MM.1S (cell line): ENCODE results near the gene BCL11B.

Experiments
- DNase-seq: peaks from one replicate; pipeline ENCODE4 v3.0.0-alpha.2; 2015
- H2AFZ ChIP-seq: fragments of 300-600 bp; sonication (generic); 2 replicates; pipeline ENCODE4 v1.6.0; 2016; ENCODE audit warnings: antibody characterized with exemption, low read length
- H3F3A ChIP-seq: fragments of 300-600 bp; sonication (generic); 2 replicates; pipeline ENCODE4 v1.6.1; 2016; ENCODE audit warnings: mild to moderate bottlenecking, antibody characterized with exemption, low read length, moderate library complexity, mixed read lengths; ENCODE audit not compliant: insufficient read depth
- H3K27ac ChIP-seq: fragments of 300-600 bp; sonication (generic); 2 replicates; pipeline ENCODE4 v1.5.1; 2016; ENCODE audit warnings: mild to moderate bottlenecking, low read length
- H3K27me3 ChIP-seq: fragments of 300-600 bp; sonication (generic); replicated peaks from 2 replicates; pipeline ENCODE4 v1.6.0; 2016; ENCODE audit warnings: low read length; ENCODE audit not compliant: insufficient read depth
- H3K36me3 ChIP-seq: fragments of 300-600 bp; sonication (generic); replicated peaks from 2 replicates; pipeline ENCODE4 v1.6.1; 2016; ENCODE audit warnings: mild to moderate bottlenecking, low read length, mixed read lengths; ENCODE audit not compliant: insufficient read depth
- H3K4me1 ChIP-seq: fragments of 300-600 bp; sonication (generic); 2 replicates; pipeline ENCODE4 v1.6.1; 2016; ENCODE audit warnings: low read length, mixed read lengths
- H3K4me2 ChIP-seq: fragments of 300-600 bp; sonication (generic); 2 replicates; pipeline ENCODE4 v1.6.0; 2016; ENCODE audit warnings: low read depth, low read length
- H3K4me3 ChIP-seq: fragments of 300-600 bp; sonication (generic); 2 replicates; pipeline ENCODE4 v1.5.1; 2016; ENCODE audit warnings: low read length, mixed read lengths
- H3K79me2 ChIP-seq: fragments of 300-600 bp; sonication (generic); 2 replicates; pipeline ENCODE4 v1.6.1; 2016; ENCODE audit warnings: mixed run types, low read length, mixed read lengths
- H3K9ac ChIP-seq: fragments of 300-600 bp; sonication (generic); 2 replicates; pipeline ENCODE4 v1.6.1; 2016; ENCODE audit warnings: low read length, mixed read lengths
- H3K9me2 ChIP-seq: fragments of 300-600 bp; sonication (generic); replicated peaks from 2 replicates; pipeline ENCODE4 v1.6.1; 2016; ENCODE audit warnings: mild to moderate bottlenecking, low read length, mixed read lengths; ENCODE audit not compliant: insufficient read depth
- H3K9me3 ChIP-seq: fragments of 300-600 bp; sonication (generic); replicated peaks from 2 replicates; pipeline ENCODE4 v1.6.1; 2016; ENCODE audit warnings: mild to moderate bottlenecking, low read length, mixed read lengths; ENCODE audit not compliant: insufficient read depth
- H4K20me1 ChIP-seq: fragments of 300-600 bp; sonication (generic); 2 replicates; pipeline ENCODE4 v1.6.1; 2016; ENCODE audit warnings: mild to moderate bottlenecking, low read length, moderate library complexity, mixed read lengths; ENCODE audit not compliant: insufficient read depth
- CTCF ChIP-seq: fragments of 300-600 bp; sonication (generic); IDR thresholded peaks from 2 replicates; pipeline ENCODE4 v1.5.1; 2016; ENCODE audit warnings: antibody characterized with exemption, low read length, mixed read lengths
- EZH2 ChIP-seq: fragments of 300-600 bp; sonication (generic); optimal IDR thresholded peaks from 2 replicates; pipeline ENCODE3; 2017; ENCODE audit warnings: low read depth, mild to moderate bottlenecking, antibody characterized with exemption, low read length, mixed read lengths
- EZH2phosphoT487 ChIP-seq: fragments of 300-600 bp; sonication (generic); IDR thresholded peaks from 2 replicates; pipeline ENCODE4 v1.6.1; 2018; ENCODE audit warnings: antibody characterized with exemption, low read length

The BCL11B gene

GRCh38 chr14:99143793-99144192, 128.2 kb downstream of the BCL11B start:
- no peaks in the 10 kb centered on the region for H3K4me1 ChIP-seq
- DNase-seq = no peak
- no peak for TF ChIP-seq CTCF
- no peak for TF ChIP-seq EZH2phosphoT487
- no peaks in the 10 kb centered on the region for H4K20me1 ChIP-seq
- H3K27ac ChIP-seq = no peak overlapping the region
- no peaks in the 10 kb centered on the region for H3K36me3 ChIP-seq
- H3K9me3 ChIP-seq = no peaks in the 10 kb centered on the region
- no peaks in the 10 kb centered on the region for H3K79me2 ChIP-seq
- no peak overlapping the region for H2AFZ ChIP-seq
- H3K9ac ChIP-seq = no peak overlapping the region
- no peak overlapping the region for H3K4me2 ChIP-seq
- H3K27me3 ChIP-seq = no peaks in the 10 kb centered on the region
- H3K9me2 ChIP-seq = no peaks in the 10 kb centered on the region
- H3F3A ChIP-seq = no peaks in the 10 kb centered on the region
- no peak overlapping the region for H3K4me3 ChIP-seq

- no peaks in the 10 kb centered on the region for H3K9me2 ChIP-seq
- no peaks in the 10 kb centered on the region for H3K9me3 ChIP-seq
- H3F3A ChIP-seq = no peaks in the 10 kb centered on the region
- no peak for TF ChIP-seq CTCF
- no peak for TF ChIP-seq EZH2phosphoT487
- TF ChIP-seq EZH2 = no peak
- H3K27ac ChIP-seq = no peak overlapping the region
- DNase-seq = no peak
- no peak overlapping the region for H2AFZ ChIP-seq
- H4K20me1 ChIP-seq = no peaks in the 10 kb centered on the region
- no peaks in the 10 kb centered on the region for H3K79me2 ChIP-seq
- H3K9ac ChIP-seq = no peak overlapping the region
- H3K36me3 ChIP-seq = no peaks in the 10 kb centered on the region
- no peak overlapping the region for H3K4me3 ChIP-seq
- H3K4me1 ChIP-seq = no peaks in the 10 kb centered on the region
- H3K27me3 ChIP-seq = no peaks in the 10 kb centered on the region
- no peak overlapping the region for H3K4me2 ChIP-seq
These were observed 128.9 kb downstream of the BCL11B start for GRCh38 chr14:99143126-99143525.

DNA sequence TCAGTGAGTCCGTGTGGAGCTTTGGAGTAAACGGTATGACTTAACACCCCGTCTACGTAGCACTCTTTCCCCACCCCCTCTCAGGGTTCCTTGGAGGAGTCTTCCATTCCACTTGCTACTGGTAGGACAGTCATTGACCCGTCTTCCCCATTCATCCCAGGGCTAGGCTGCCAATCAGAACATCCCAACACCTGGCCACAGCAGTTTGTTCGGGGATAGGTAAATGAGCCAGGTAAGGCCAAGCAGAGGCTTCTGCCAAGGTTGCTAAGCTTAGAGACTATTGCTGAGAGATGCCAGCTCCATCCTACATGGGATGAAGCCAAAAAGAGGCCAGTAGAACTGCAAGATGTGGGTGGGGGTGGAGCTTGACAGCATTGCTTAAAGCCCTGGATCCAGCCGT, 130.8 kb downstream of the BCL11B start:
- no peak for TF ChIP-seq EZH2
- TF ChIP-seq CTCF = no peak
- no peak for TF ChIP-seq EZH2phosphoT487
- Histone ChIP-seq H3K27ac (no peak overlapping the region), H3K9me2 (no peaks in the 10 kb centered on the region), H3K36me3 (no peaks in the 10 kb centered on the region), H3K4me1 (no peaks in the 10 kb centered on the region), H4K20me1 (no peaks in the 10 kb centered on the region), H3K4me3 (no peak overlapping the region), H3K9me3 (no peaks in the 10 kb centered on the region), H3K79me2 (no peaks in the 10 kb centered on the region), H3K9ac (no peak overlapping the region), H3K27me3 (no peaks in the 10 kb centered on the region), H3F3A (no peaks in the 10 kb centered on the region), H3K4me2 (no peak overlapping the region), H2AFZ (no peak overlapping the region)
- DNase-seq = no peak
